GM19372 (cell line): Measurements from ENCODE around the gene ADGRV1.
A peak's percentile ranks its signal among the peaks of the same experiment; 100 is the strongest.

Experiments
- ATAC-seq: cut with Tn5 transposase; IDR thresholded peaks from one replicate; pipeline ENCODE4 v1.9.1; 2021; ENCODE audit warnings: mild to moderate bottlenecking, low read depth, moderate library complexity; ENCODE audit not compliant: unreplicated experiment

Gene ADGRV1

GRCh38 chr5:90930062-90930461 lies 371.5 kb downstream of the ADGRV1 start:
- no peak for ATAC-seq

GRCh38 chr5:90930756-90931431 lies 372.3 kb downstream of the ADGRV1 start:
- ATAC-seq: no peak

DNA sequence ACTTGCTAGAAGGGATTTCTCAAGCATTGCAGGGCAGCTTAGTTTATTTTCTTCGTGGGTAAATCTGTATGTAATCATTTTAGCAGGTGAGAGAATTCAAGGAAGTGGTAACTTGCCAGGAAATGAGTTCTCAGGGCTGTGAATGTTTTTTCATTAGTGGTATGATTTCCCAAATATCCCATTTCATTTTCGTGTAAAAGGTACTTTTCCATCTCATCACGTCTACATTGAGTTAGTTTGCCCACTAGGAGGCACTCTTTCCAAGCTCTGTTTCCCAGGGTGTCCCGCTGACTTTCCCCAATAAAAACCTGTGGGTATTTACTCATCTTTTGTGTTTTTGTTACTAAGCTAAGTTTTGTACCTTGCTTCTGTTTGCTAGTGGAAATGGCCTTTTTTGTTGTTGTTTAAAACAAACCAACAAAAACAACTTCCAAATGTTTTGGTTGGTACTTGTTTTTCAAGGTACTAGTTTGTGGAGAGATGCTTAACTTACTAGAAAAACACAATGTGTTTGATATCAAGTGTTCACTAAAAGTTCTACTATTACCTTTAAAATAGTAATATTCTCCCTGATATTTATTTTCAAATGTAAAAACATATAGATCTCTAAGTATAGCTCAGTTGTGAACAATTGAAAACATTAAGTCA lies 373.6 kb downstream of the ADGRV1 start:
- ATAC-seq: no peak

DNA sequence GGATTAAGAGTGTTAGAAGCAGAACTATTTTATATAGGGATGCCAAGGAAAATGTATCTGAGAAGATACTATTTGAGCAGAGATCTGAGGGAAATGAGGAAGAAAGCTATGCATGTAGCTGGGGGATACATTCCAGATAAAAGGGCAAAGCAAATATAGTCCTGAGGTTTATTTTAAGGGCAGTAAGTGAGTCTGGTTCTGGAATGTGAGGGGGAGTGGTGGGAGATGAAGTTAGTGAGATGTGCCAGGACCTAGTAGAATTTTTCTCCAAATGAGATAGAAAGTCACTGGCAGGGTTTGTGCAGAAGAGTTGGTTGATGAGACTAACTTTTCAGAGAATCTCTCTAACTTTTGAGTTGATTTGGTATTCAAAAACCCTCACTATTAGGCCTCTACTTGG lies 374.7 kb downstream of the ADGRV1 start:
- no peak for ATAC-seq

- ATAC-seq: no peak
Observed at GRCh38 chr5:90934091-90934719, 375.6 kb downstream of the ADGRV1 start.

DNA sequence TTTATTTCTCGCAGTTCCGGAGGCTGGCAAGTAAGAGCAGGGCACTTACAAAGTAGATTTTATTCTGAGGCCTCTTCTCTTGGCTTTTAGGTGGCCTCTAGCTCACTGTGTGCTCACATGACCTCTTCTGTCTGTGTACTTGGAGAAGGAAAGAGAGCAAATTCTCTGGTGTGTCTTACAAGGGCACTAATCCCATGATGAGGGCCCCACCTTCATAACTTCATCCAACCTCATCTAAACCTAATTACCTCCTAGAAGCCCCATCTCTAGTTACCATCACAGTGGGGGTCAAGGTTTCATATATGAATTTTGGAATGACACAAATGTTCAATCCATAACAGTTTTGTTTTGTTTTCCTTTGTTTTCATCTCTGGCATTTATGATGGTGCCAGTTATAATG lies 376.1 kb downstream of the ADGRV1 start:
- ATAC-seq: no peak

GRCh38 chr5:90939211-90939610 lies 380.6 kb downstream of the ADGRV1 start:
- ATAC-seq: no peak

- ATAC-seq: peak; percentile 97
Observed at GRCh38 chr5:90940227-90940995, 381.8 kb downstream of the ADGRV1 start.

GRCh38 chr5:90941002-90941720 lies 382.6 kb downstream of the ADGRV1 start:
- no peak for ATAC-seq

DNA sequence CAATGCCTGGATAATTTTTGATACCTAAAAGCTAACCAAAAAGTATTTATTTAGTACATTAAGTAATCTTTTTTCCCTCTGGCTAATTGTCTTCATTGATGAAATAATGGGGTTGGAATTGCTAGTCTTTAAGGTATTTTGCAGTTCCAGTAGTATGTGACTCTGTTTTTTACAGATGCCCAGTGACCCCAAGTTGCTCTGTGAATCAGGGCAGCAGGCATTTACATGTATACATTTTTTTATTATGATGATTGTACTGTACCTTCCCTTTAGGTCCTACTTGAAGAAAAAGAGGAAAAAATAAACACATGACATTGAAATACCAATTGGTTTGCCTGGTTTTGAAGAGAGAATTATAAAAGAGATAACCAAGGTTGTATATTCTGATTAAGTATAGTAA lies 385.5 kb downstream of the ADGRV1 start:
- ATAC-seq: no peak

DNA sequence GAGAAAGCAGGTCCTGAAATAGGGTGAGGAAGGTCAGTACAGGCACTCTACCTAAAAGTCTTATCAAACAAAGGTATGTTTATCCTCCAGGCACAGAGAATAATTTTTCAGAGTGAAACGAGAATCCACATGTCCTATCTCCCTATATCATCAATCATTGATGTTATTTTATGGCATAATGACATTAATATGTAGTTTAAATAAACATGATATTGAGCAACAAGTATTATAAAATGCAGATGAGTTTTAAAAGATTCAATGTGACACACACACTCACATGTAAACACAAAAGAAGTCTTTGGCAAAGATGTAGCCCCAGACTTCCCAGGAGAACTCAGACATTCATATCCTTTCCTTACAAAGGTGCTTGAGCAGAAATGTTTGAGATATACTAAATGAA lies 389.1 kb downstream of the ADGRV1 start:
- no peak for ATAC-seq

- ATAC-seq: no peak
Observed at GRCh38 chr5:90948969-90949368, 390.4 kb downstream of the ADGRV1 start.

- ATAC-seq: no peak
Observed at GRCh38 chr5:90949469-90950358, 391.1 kb downstream of the ADGRV1 start.

- no peak for ATAC-seq
Observed at GRCh38 chr5:90955001-90955635, 396.5 kb downstream of the ADGRV1 start.

- no peak for ATAC-seq
Observed at GRCh38 chr5:90956511-90957097, 398.0 kb downstream of the ADGRV1 start.

DNA sequence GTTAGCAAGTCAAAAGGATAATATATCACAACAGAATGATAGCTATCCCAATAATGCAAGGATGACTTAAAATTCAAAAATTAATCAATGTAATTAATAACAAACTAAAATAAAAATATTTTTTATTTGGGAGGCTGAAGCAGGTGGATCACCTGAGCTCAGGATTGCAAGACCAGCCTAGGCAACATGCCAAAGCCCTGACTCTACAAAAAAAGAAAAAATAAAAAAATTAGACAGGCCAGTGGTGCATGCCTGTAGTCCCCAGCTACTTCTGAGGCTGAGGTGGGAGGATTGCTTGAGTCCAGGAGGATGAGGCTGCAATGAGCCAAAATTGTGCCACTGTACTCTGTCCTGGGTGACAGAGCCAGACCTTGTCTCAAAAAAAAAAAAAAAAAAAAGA lies 399.3 kb downstream of the ADGRV1 start:
- ATAC-seq: no peak

GRCh38 chr5:90959262-90959661 lies 400.7 kb downstream of the ADGRV1 start:
- ATAC-seq: no peak

GRCh38 chr5:90962481-90962880 lies 403.9 kb downstream of the ADGRV1 start:
- no peak for ATAC-seq
